GM12874 (cell line): ENCODE data around the gene CAPN2.

ENCODE experiments used
- CTCF ChIP-seq: IDR thresholded peaks from 2 replicates; pipeline ENCODE4 v1.5.1; 2011; ENCODE audit warnings: low read depth, mild to moderate bottlenecking, control low read depth, low read length, moderate library complexity; ENCODE audit not compliant: insufficient read depth

CAPN2 gene

DNA sequence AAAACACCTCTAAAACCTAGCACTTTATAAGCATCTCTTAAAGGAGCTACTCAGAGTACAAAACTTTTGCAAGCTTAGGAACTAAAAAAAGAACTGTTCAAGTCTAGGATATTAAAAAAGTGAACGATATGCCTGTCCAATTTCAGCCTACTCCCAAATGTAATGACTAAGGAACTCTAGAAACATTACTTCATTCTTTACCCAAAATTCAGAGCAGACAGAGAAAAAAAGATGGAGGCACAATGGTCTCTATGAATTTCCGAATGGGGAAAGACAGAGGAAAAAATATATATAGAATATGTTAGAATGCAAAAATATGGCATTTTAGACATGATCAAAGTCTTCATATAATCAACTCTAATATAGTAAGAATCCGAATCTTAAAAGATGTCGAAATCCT is 72.2 kb downstream of the CAPN2 start:
- TF ChIP-seq CTCF = no peak

- TF ChIP-seq CTCF = no peak
Measured at GRCh38 chr1:223785808-223786207, 73.5 kb downstream of the CAPN2 start.

DNA sequence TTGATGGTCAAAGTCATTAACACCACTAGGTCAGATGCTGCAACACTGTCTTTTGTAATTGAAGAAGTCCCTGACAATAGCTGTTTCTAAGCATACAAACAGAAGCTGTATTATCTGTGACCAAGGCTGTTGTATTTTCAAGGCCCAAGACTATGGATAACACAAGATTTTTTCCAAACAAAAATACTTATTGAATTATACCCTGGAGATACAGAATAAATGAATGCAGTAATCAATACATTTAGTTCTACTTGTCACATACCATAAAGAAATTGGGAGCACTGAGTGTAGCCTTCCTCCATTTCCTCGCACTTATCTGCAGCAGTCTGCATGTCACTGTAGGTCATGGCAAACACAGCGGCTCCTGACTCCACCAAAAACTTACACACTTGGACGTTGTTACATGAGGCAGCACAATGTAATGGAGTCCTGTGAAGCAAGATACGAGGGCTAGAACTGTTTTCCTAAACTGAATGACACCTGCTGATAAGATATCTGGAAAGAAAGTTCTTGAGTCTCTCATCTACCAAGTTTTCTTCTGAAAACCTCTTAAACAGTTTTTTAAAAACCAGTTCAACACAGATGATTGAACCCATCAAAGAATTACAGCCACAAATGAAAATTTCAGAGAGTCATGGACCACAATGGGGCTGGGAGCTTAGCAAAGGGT is 76.5 kb downstream of the CAPN2 start:
- TF ChIP-seq CTCF = no peak

DNA sequence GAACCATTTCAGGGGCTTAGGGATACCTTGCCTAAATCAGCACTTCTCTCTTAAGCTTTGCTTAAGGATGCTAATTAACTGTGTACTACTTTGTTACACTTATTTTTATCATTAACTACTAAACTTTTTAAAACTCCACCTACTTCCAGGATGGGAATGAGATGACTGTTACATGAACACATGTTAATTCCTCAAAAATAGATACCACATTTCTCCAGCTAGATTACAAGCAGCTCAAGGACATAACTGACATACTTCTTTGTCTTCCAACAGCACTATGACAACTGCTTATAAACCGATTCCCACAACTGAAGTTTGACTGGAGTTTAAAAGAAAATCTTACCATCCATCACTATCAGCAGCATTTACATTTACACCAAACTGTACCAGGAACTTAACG is 79.7 kb downstream of the CAPN2 start:
- TF ChIP-seq CTCF = no peak

DNA sequence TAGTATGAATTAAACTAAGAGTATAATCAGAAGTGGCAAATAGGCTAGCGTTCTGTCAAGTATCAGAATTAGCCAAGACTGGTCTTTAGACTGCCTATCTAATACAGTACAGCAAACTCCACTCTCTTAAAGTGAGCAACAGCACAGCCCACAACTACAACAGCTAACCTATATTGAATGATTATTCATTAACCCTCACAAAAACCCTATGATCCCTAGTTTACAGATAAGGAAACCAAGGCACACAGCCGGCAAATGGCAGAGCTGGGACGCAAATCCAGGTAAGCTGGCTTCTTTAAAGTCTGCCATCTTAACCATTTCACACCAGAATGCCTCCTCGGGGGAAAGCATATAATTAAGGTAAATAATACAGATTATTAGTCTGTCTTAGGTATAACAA is 81.4 kb downstream of the CAPN2 start:
- no peak for TF ChIP-seq CTCF

DNA sequence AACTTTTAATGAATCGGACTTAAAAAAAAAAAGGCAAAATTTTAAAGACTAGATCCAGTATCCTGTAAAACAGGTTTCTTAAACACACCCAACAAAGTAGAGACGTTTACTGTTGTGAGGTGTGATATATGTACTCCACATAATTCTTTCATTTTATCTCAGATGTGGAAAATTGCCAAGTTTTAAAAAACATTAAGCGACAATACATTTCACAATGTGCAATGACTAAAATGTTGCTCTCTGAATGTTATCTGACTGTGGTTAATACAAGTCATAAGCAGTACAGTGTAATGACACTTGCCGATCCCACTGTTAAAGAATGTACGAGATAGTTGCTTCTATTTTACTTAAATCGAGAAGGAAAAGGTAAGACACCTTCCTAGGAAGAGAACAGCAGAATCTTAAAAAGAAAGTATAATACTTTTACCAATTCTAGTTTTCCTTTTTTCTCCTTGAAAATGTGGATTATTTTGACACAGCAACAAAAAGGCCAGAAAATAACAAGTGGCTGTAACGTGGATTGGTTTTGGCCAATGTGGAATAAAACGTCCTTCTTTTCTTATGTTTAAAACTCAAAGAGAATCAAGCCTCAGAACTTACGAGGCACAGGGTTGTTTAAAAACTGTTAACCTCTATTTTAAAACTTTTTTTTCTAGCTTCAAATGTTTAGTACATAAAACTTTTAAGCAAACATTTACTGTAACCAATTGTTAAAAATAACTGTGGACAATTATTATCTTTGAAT is 82.0 kb downstream of the CAPN2 start:
- TF ChIP-seq CTCF = no peak

DNA sequence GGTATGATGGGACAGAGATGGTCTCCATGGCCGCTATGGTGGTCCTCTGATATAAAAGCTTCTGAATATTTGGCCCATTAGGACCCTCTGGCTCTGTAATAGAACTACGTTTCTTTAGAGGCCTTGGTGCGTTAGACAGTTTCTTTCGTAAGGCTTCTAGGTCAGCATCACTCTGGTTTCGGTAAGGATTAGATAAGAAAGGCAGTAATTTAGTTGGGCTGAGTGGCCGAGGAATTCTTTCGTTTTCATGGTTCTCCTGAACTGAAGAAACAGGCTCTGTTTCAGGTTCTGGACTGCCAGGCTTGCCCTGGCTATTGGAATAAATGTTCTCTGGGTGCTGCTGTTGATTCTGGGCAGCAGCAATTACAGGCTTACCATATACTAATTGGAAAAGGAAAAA is 83.9 kb downstream of the CAPN2 start:
- no peak for TF ChIP-seq CTCF
